Measurements from ENCODE around the gene TSPAN12. TPM values are rescaled to one million over a fixed set of nuclear protein-coding genes. Genes with fewer than 3 reads are reported as not detected.

TSPAN12 gene
- total and polyA plus RNA-seq, 5 donors from 2014 or later = 0.26 TPM; not detected in 4

- Histone ChIP-seq H3K27me3 (ENCODE audit: control insufficient read depth, insufficient read depth, low read length) (peaks cover 40% of the 10 kb centered on the region), H3K9me3 (ENCODE audit: control insufficient read depth in 2 of 2, low read length in 2 of 2) (no peaks in the 10 kb centered on the region), H3K4me1 (ENCODE audit: control insufficient read depth, insufficient read depth, low read length, poor library complexity, severe bottlenecking) (peaks cover 12% of the 10 kb centered on the region), H3K36me3 (ENCODE audit: control insufficient read depth, insufficient read depth, low read length) (no peaks in the 10 kb centered on the region), H3K27ac (ENCODE audit: insufficient read depth, low read length, poor library complexity, severe bottlenecking) (no peak overlapping the region), H3K4me3 (ENCODE audit: low read depth, low read length) (no peak overlapping the region)
- Mint-ChIP-seq H3K36me3 (no peaks in the 10 kb centered on the region), H3K9me3 (peaks cover 0 to 8% (median 0%) of the 10 kb centered on the region in 7 donors), H3K27me3 (peaks cover 61% of the 10 kb centered on the region), H3K4me1 (peaks cover 0 to 17% (median 10%) of the 10 kb centered on the region in 4 donors), H3K27ac (no peak overlapping the region), H3K4me3 (no peak overlapping the region)
- ATAC-seq (ENCODE audit: low read depth in 2 of 2) (no peak), DNase-seq (no peak)
Observed at GRCh38 chr7:120860156-120860555, 2.2 kb upstream of the TSPAN12 start.

- peak overlapping the region in 1 of 4 donors; percentile 75 for H3K4me3 Mint-ChIP-seq
- Histone ChIP-seq H3K4me3 (ENCODE audit: low read depth, low read length) (no peak overlapping the region), H3K27me3 (ENCODE audit: control insufficient read depth, insufficient read depth, low read length) (peaks cover 43% of the 10 kb centered on the region), H3K27ac (ENCODE audit: insufficient read depth, low read length, poor library complexity, severe bottlenecking) (no peak overlapping the region), H3K9me3 (ENCODE audit: control insufficient read depth in 2 of 2, low read length in 2 of 2) (no peaks in the 10 kb centered on the region), H3K4me1 (ENCODE audit: control insufficient read depth, insufficient read depth, low read length, poor library complexity, severe bottlenecking) (peaks cover 12% of the 10 kb centered on the region), H3K36me3 (ENCODE audit: control insufficient read depth, insufficient read depth, low read length) (no peaks in the 10 kb centered on the region)
- DNase-seq = no peak
- H3K9me3 Mint-ChIP-seq = peaks cover 0 to 8% (median 0%) of the 10 kb centered on the region in 7 donors
- no peaks in the 10 kb centered on the region for H3K36me3 Mint-ChIP-seq
- peaks cover 0 to 17% (median 10%) of the 10 kb centered on the region in 4 donors for H3K4me1 Mint-ChIP-seq
- peaks cover 68% of the 10 kb centered on the region for H3K27me3 Mint-ChIP-seq
- no peak for ATAC-seq (ENCODE audit: low read depth in 2 of 2)
- H3K27ac Mint-ChIP-seq = no peak overlapping the region
Observed at GRCh38 chr7:120859459-120859858, 1.5 kb upstream of the TSPAN12 start.

- H3K9me3 ChIP-seq (ENCODE audit: control insufficient read depth in 2 of 2, low read length in 2 of 2) = no peaks in the 10 kb centered on the region
- Mint-ChIP-seq H3K9me3 (peaks cover 0 to 8% (median 0%) of the 10 kb centered on the region in 7 donors), H3K27me3 (peaks cover 65% of the 10 kb centered on the region), H3K27ac (no peak overlapping the region), H3K4me3 (peak overlapping the region; percentile 53 to 90 (median 86)), H3K4me1 (peaks cover 0 to 17% (median 10%) of the 10 kb centered on the region in 4 donors), H3K36me3 (no peaks in the 10 kb centered on the region)
- DNase-seq = peak in 1 of 3 donors; percentile 6
- ATAC-seq (ENCODE audit: low read depth in 2 of 2) = peak; percentile 22 to 38
- no peaks in the 10 kb centered on the region for H3K36me3 ChIP-seq (ENCODE audit: control insufficient read depth, insufficient read depth, low read length)
- H3K4me1 ChIP-seq (ENCODE audit: control insufficient read depth, insufficient read depth, low read length, poor library complexity, severe bottlenecking) = peaks cover 12% of the 10 kb centered on the region
- no peak overlapping the region for H3K4me3 ChIP-seq (ENCODE audit: low read depth, low read length)
- no peak overlapping the region for H3K27ac ChIP-seq (ENCODE audit: insufficient read depth, low read length, poor library complexity, severe bottlenecking)
- peaks cover 41% of the 10 kb centered on the region for H3K27me3 ChIP-seq (ENCODE audit: control insufficient read depth, insufficient read depth, low read length)
Observed at GRCh38 chr7:120856621-120857352, 1.2 kb downstream of the TSPAN12 start.

GRCh38 chr7:120856198-120856597 is 1.7 kb downstream of the TSPAN12 start:
- H3K27me3 ChIP-seq (ENCODE audit: control insufficient read depth, insufficient read depth, low read length) = peaks cover 41% of the 10 kb centered on the region
- no peaks in the 10 kb centered on the region for H3K36me3 ChIP-seq (ENCODE audit: control insufficient read depth, insufficient read depth, low read length)
- H3K36me3 Mint-ChIP-seq = no peaks in the 10 kb centered on the region
- H3K4me1 Mint-ChIP-seq = peaks cover 0 to 17% (median 10%) of the 10 kb centered on the region in 4 donors
- DNase-seq = no peak
- H3K27ac Mint-ChIP-seq = no peak overlapping the region
- no peak for ATAC-seq (ENCODE audit: low read depth in 2 of 2)
- H3K4me3 ChIP-seq (ENCODE audit: low read depth, low read length) = no peak overlapping the region
- H3K9me3 Mint-ChIP-seq = peaks cover 0 to 8% (median 0%) of the 10 kb centered on the region in 7 donors
- no peak overlapping the region for H3K27ac ChIP-seq (ENCODE audit: insufficient read depth, low read length, poor library complexity, severe bottlenecking)
- peaks cover 63% of the 10 kb centered on the region for H3K27me3 Mint-ChIP-seq
- peaks cover 12% of the 10 kb centered on the region for H3K4me1 ChIP-seq (ENCODE audit: control insufficient read depth, insufficient read depth, low read length, poor library complexity, severe bottlenecking)
- H3K9me3 ChIP-seq (ENCODE audit: control insufficient read depth in 2 of 2, low read length in 2 of 2) = no peaks in the 10 kb centered on the region
- peak overlapping the region in 3 of 4 donors; percentile 83 to 90 (median 90) for H3K4me3 Mint-ChIP-seq

GRCh38 chr7:120852700-120853099 is 5.2 kb downstream of the TSPAN12 start:
- Histone ChIP-seq H3K4me1 (ENCODE audit: control insufficient read depth, insufficient read depth, low read length, poor library complexity, severe bottlenecking) (peaks cover 8% of the 10 kb centered on the region), H3K36me3 (ENCODE audit: control insufficient read depth, insufficient read depth, low read length) (no peaks in the 10 kb centered on the region), H3K4me3 (ENCODE audit: low read depth, low read length) (no peak overlapping the region), H3K27ac (ENCODE audit: insufficient read depth, low read length, poor library complexity, severe bottlenecking) (no peak overlapping the region), H3K27me3 (ENCODE audit: control insufficient read depth, insufficient read depth, low read length) (peaks cover 28% of the 10 kb centered on the region), H3K9me3 (ENCODE audit: control insufficient read depth in 2 of 2, low read length in 2 of 2) (no peaks in the 10 kb centered on the region)
- ATAC-seq (ENCODE audit: low read depth in 2 of 2) (no peak), DNase-seq (no peak)
- Mint-ChIP-seq H3K9me3 (peaks cover 0 to 6% (median 0%) of the 10 kb centered on the region in 7 donors), H3K27me3 (peaks cover 48% of the 10 kb centered on the region), H3K4me1 (peaks cover 0 to 12% (median 9%) of the 10 kb centered on the region in 4 donors), H3K36me3 (no peaks in the 10 kb centered on the region), H3K4me3 (no peak overlapping the region), H3K27ac (no peak overlapping the region)

GRCh38 chr7:120843109-120843508 is 14.8 kb downstream of the TSPAN12 start:
- Mint-ChIP-seq H3K27ac (no peak overlapping the region), H3K4me1 (no peaks in the 10 kb centered on the region), H3K27me3 (no peaks in the 10 kb centered on the region), H3K4me3 (no peak overlapping the region), H3K9me3 (no peaks in the 10 kb centered on the region), H3K36me3 (no peaks in the 10 kb centered on the region)
- ATAC-seq (ENCODE audit: low read depth in 2 of 2) = no peak
- no peak for DNase-seq
- H3K9me3 ChIP-seq (ENCODE audit: control insufficient read depth in 2 of 2, low read length in 2 of 2) = no peaks in the 10 kb centered on the region
- H3K36me3 ChIP-seq (ENCODE audit: control insufficient read depth, insufficient read depth, low read length) = no peaks in the 10 kb centered on the region
- H3K4me1 ChIP-seq (ENCODE audit: control insufficient read depth, insufficient read depth, low read length, poor library complexity, severe bottlenecking) = no peaks in the 10 kb centered on the region
- no peak overlapping the region for H3K4me3 ChIP-seq (ENCODE audit: low read depth, low read length)
- no peak overlapping the region for H3K27ac ChIP-seq (ENCODE audit: insufficient read depth, low read length, poor library complexity, severe bottlenecking)
- peaks cover 2% of the 10 kb centered on the region for H3K27me3 ChIP-seq (ENCODE audit: control insufficient read depth, insufficient read depth, low read length)

GRCh38 chr7:120842121-120842621 is 15.8 kb downstream of the TSPAN12 start:
- DNase-seq (no peak), ATAC-seq (ENCODE audit: low read depth in 2 of 2) (no peak)
- no peaks in the 10 kb centered on the region for H3K36me3 ChIP-seq (ENCODE audit: control insufficient read depth, insufficient read depth, low read length)
- no peak overlapping the region for H3K27ac ChIP-seq (ENCODE audit: insufficient read depth, low read length, poor library complexity, severe bottlenecking)
- H3K4me1 ChIP-seq (ENCODE audit: control insufficient read depth, insufficient read depth, low read length, poor library complexity, severe bottlenecking) = no peaks in the 10 kb centered on the region
- no peaks in the 10 kb centered on the region for H3K27me3 Mint-ChIP-seq
- H3K9me3 ChIP-seq (ENCODE audit: control insufficient read depth in 2 of 2, low read length in 2 of 2) = no peaks in the 10 kb centered on the region
- no peak overlapping the region for H3K4me3 ChIP-seq (ENCODE audit: low read depth, low read length)
- H3K9me3 Mint-ChIP-seq = no peaks in the 10 kb centered on the region
- no peak overlapping the region for H3K4me3 Mint-ChIP-seq
- H3K27me3 ChIP-seq (ENCODE audit: control insufficient read depth, insufficient read depth, low read length) = no peaks in the 10 kb centered on the region
- no peaks in the 10 kb centered on the region for H3K4me1 Mint-ChIP-seq
- H3K36me3 Mint-ChIP-seq = no peaks in the 10 kb centered on the region
- H3K27ac Mint-ChIP-seq = no peak overlapping the region

GRCh38 chr7:120841608-120842007 is 16.3 kb downstream of the TSPAN12 start:
- H3K27me3 Mint-ChIP-seq = no peaks in the 10 kb centered on the region
- no peaks in the 10 kb centered on the region for H3K9me3 Mint-ChIP-seq
- Histone ChIP-seq H3K36me3 (ENCODE audit: control insufficient read depth, insufficient read depth, low read length) (no peaks in the 10 kb centered on the region), H3K9me3 (ENCODE audit: control insufficient read depth in 2 of 2, low read length in 2 of 2) (no peaks in the 10 kb centered on the region), H3K4me1 (ENCODE audit: control insufficient read depth, insufficient read depth, low read length, poor library complexity, severe bottlenecking) (no peaks in the 10 kb centered on the region), H3K4me3 (ENCODE audit: low read depth, low read length) (no peak overlapping the region), H3K27ac (ENCODE audit: insufficient read depth, low read length, poor library complexity, severe bottlenecking) (no peak overlapping the region), H3K27me3 (ENCODE audit: control insufficient read depth, insufficient read depth, low read length) (no peaks in the 10 kb centered on the region)
- no peak for DNase-seq
- no peaks in the 10 kb centered on the region for H3K36me3 Mint-ChIP-seq
- H3K4me1 Mint-ChIP-seq = no peaks in the 10 kb centered on the region
- no peak for ATAC-seq (ENCODE audit: low read depth in 2 of 2)
- no peak overlapping the region for H3K27ac Mint-ChIP-seq
- H3K4me3 Mint-ChIP-seq = no peak overlapping the region
